CD1c-positive myeloid dendritic cell (primary cell): ENCODE data around the gene CHRNB2.
A peak's percentile ranks its signal among the peaks of the same experiment; 100 is the strongest.

Source experiments
- DNase-seq: peaks from one replicate; pipeline ENCODE4 v3.0.0-alpha.2; 2016; ENCODE audit errors: extremely low spot score

CHRNB2 gene

GRCh38 chr1:154581766-154582165, 14.2 kb downstream of the CHRNB2 start:
- DNase-seq = no peak

DNA sequence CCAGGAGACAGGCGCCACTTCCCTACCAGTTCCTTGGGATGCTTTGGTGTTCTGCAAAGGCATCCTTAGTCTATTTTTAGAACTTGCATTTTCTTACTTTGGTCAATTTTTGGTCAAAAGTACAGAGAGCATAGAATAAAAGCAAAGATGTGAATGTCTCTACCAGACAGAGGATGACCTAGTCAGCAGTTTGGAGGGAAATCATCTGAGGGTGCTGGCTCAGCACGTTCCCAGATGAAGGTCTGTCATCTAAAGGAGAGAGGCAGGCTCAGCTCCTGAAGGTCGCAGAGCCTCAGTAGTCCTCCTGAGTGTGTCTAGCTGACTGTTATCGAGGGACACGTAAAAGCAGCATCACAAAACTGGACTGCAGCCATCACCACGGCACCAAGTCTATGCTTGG, 15.3 kb downstream of the CHRNB2 start:
- no peak for DNase-seq

GRCh38 chr1:154583773-154584172, 16.2 kb downstream of the CHRNB2 start:
- no peak for DNase-seq

DNA sequence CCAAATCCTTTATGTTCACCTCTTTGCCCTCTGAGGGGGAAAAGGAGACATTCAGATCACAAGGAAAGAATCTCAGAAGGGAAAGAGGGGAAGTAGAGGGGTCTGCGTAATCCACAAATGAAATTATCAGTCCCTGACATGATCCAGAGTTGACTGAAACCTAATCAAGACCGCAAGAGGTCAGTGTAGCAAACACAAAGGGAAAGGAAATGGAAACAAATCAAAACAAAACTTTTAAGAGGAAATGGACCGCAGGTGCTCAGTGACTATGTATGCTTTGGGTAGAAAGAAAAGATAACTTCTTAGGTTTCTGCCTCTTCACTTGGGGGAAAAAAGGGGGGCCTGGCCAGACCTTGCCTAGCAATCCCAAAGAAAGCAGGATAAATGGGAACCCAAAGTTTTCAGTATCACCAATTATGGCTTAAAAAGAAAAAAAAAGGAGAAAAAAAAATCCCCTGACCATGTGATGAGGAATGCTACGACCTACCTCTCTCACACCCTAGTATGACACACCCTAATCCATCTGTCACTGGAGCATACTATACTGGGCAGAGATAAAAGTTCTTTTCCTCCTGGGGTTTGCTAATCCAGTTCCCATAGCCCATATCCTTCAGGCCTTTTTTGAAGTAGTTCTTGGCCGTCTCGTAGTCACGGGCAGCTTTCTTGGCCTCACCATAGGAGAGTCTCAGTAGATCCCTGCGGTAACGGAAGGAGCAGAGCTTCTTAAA, 16.9 kb downstream of the CHRNB2 start:
- DNase-seq = no peak

GRCh38 chr1:154586231-154586630, 18.7 kb downstream of the CHRNB2 start:
- no peak for DNase-seq

- no peak for DNase-seq
Observed at GRCh38 chr1:154586641-154587040, 19.1 kb downstream of the CHRNB2 start.

- DNase-seq = no peak
Observed at GRCh38 chr1:154589780-154590179, 22.2 kb downstream of the CHRNB2 start.

- no peak for DNase-seq
Observed at GRCh38 chr1:154590756-154591155, 23.2 kb downstream of the CHRNB2 start.

- no peak for DNase-seq
Observed at GRCh38 chr1:154591206-154591605, 23.6 kb downstream of the CHRNB2 start.

GRCh38 chr1:154593390-154593789, 25.8 kb downstream of the CHRNB2 start:
- no peak for DNase-seq

- no peak for DNase-seq
Observed at GRCh38 chr1:154594811-154595210, 27.2 kb downstream of the CHRNB2 start.

- DNase-seq = no peak
Observed at GRCh38 chr1:154595621-154596020, 28.0 kb downstream of the CHRNB2 start.

- DNase-seq = no peak
Observed at GRCh38 chr1:154598871-154599635, 31.5 kb downstream of the CHRNB2 start.

DNA sequence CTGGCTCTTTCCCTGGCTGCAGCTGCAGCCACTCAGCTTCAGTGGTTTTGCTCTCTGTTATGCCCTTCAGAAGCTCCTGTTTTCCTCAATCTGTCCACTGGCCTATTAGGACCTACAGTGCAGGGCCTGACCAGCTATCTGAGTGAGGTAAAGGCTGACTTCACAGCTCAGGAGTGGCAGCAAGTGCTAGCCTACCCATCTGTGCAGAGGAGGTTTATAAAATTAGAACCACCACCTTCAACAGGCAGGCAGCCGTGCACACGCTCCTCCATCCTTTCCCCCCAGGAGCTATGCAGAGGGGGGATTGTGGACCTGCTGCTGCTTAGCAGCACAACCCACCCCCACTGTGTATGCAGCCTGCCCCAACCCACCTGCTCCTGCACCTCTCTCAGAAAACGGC, 32.1 kb downstream of the CHRNB2 start:
- no peak for DNase-seq

DNA sequence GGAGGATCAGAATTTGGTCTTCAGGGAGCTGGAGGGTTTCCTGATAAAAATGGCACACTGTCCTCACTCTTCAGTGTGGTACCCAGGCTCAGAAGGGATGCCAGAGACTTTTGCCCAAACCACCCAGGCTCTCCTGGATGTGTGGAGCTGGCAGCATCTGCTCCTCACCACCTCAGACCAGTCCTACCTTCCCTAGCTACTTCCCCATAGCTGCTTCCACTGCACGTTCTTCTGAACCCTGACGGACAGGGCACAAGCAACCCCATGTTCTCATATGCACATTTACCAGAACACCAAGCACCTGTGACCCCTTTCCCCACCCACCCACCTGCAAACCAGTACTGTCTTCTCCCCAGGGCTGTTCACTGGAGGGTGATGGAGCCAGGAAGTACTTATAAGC, 35.7 kb downstream of the CHRNB2 start:
- DNase-seq = no peak

DNA sequence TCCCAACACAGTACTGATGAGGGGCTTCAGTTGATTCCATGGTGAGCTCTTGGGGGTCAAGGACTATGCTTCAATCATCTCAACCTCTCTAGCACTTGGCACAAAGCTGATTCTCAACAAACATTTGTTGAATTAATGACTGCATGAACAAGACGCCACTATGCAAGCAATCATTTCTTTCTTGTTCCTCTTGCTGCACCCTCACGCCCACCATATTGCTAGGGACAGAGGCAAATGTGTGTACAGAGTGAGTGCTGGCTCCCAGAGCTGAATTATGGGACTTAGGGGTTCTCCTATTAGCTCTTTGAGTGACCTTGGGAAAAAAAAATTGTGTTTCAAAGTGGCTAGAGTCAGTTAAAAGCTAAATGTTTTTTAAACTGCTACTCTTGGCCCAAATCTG, 38.0 kb downstream of the CHRNB2 start:
- peak; percentile 38 for DNase-seq

DNA sequence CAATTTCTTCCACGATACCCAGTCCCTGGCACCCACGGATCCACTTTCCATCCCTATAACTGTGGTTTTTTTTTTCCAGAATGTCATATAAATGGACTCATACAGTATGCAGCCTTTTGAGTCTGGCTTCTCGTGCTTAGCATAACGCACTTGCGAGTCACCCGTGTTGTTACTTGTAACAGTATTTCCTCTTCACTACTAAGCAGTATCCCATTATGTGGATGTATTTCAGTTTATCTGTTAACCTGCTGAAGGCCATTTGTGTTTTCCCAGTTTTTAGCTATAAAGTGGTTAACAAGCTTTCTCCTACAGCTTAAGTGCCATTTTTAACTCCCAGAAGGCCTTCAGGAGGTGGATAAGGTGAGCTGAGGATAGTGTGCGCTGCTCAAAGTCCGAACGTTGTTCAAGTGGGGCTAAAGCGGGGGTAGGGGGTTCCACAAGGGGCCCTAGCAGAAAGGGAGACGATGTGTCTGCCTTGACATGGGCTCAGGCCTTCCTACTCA, 39.6 kb downstream of the CHRNB2 start:
- DNase-seq = peak; percentile 17

GRCh38 chr1:154607609-154608396, 40.2 kb downstream of the CHRNB2 start, which contains the start of gene ADAR:
Gene ADAR, minus strand, starts transcription at chr1:154608186. Its CDS starts 180 bp downstream, at chr1:154608006.
- peak; percentile 98 for DNase-seq

DNA sequence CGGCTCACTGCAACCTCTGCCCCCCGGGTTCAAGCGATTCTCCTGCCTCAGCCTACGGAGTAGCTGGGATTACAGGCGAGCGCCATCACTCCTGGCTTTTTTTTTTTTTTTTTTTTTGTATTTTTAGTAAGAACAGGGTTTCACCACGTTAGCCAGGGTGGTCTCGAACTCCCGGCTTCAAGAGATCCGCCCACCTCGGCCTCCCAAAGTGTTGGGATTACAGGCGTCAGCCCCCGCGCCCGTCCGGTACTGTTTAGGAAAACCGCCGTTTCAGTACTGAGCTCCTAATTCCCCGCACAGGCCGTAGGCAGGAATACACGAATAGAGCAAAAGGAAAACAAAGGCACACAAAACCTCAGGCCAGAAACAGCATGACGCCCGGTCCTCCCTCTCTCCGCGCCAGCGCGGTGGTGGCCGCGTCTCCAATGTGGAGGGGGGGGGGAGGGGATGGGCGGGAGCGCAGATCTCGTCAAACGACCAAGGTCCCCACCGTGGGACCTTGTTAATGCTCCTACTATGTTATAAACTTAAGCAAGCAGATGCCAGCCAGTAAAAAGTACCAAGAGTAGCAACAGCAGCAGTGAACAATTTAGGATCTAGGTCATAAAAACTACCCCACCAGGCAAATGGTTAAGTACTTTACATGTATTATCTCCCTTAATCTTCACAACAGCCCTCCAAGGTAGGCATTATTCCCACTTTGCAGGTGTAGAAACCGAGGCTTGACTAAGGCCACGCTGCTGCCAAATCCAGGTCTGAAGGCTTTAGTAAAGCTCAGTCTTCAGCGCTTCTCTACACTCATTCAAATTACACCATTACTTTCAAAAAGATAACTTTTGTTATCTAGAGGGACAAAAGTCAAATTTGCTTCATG, 41.1 kb downstream of the CHRNB2 start:
- DNase-seq = peak; percentile 14

- DNase-seq = no peak
Observed at GRCh38 chr1:154609398-154610380, 42.1 kb downstream of the CHRNB2 start.
